ENCODE measurements around the gene CYBRD1. TPM values are rescaled to one million over a fixed set of nuclear protein-coding genes. Genes with fewer than 3 reads are reported as not detected.

The CYBRD1 gene
- polyA plus RNA-seq (2011; rRNA removed) (115 and 157 TPM in 2 replicates), polyA minus RNA-seq (2011; rRNA and poly(A)+ RNA removed) (103 and 104 TPM in 2 replicates)

- Histone ChIP-seq H3K27me3 (ENCODE audit: control insufficient read depth, insufficient read depth, low read length) (no peaks in the 10 kb centered on the region), H3K9me3 (ENCODE audit: control insufficient read depth, insufficient read depth, low read length) (no peaks in the 10 kb centered on the region; the same call in 1 of the 2 replicates), H3K27ac (ENCODE audit: low read depth, low read length) (peak within 1 kb of the TSS; percentile 88), H3K4me3 (ENCODE audit: low read depth, low read length) (peak within 1 kb of the TSS; percentile 83)
- no peak; the same call in 1 of the 2 replicates for TF ChIP-seq CTCF (IDR thresholded peaks at IDR 0.05; ENCODE audit: low read depth, low read length)
- ChIA-PET POLR2A (interaction anchor here (0.6 to 2.4 kb wide), 4 partner anchors 9 to 165 kb away, joined by 3 to 17 read pairs (median 6); partner anchors contain the start of gene DYNC1I2), CTCF (interaction anchor here (0.9 kb wide), 1 partner anchor 8 kb away, joined by 3 read pairs; no protein-coding TSS in a partner anchor)
- peak; percentile 58 for DNase-seq (ENCODE audit: low read depth, low spot score)
These were observed at the start of gene CYBRD1 for GRCh38 chr2:171522052-171522787. Gene CYBRD1, plus strand, starts transcription at chr2:171522474. Its CDS starts 72 bp downstream, at chr2:171522546.

GRCh38 chr2:171475979-171476378 is 46.3 kb upstream of the CYBRD1 start:
- POLR2A ChIA-PET = no interaction called here
- H3K27ac ChIP-seq (ENCODE audit: low read depth, low read length) = no peak overlapping the region
- CTCF ChIA-PET = no interaction called here
- DNase-seq (ENCODE audit: low read depth, low spot score) = no peak
- no peaks in the 10 kb centered on the region for H3K9me3 ChIP-seq (ENCODE audit: control insufficient read depth, insufficient read depth, low read length)
- H3K4me3 ChIP-seq (ENCODE audit: low read depth, low read length) = no peak overlapping the region
- no peaks in the 10 kb centered on the region for H3K27me3 ChIP-seq (ENCODE audit: control insufficient read depth, insufficient read depth, low read length)
- no peak for TF ChIP-seq CTCF (IDR thresholded peaks at IDR 0.05; ENCODE audit: low read depth, low read length)

- CTCF ChIA-PET = no interaction called here
- POLR2A ChIA-PET = interaction anchor here (1.5 kb wide), 1 partner anchor 44 kb away, joined by 5 read pairs; the partner anchor contains the start of genes DCAF17 and METTL8
- TF ChIP-seq CTCF (IDR thresholded peaks at IDR 0.05; ENCODE audit: low read depth, low read length) = no peak
- DNase-seq (ENCODE audit: low read depth, low spot score) = no peak
- Histone ChIP-seq H3K4me3 (ENCODE audit: low read depth, low read length) (no peak overlapping the region), H3K27ac (ENCODE audit: low read depth, low read length) (no peak overlapping the region), H3K9me3 (ENCODE audit: control insufficient read depth, insufficient read depth, low read length) (no peaks in the 10 kb centered on the region), H3K27me3 (ENCODE audit: control insufficient read depth, insufficient read depth, low read length) (no peaks in the 10 kb centered on the region)
These were observed 43.9 kb upstream of the CYBRD1 start for GRCh38 chr2:171478345-171478744.

GRCh38 chr2:171479154-171479814 is 43.0 kb upstream of the CYBRD1 start:
- no peak for DNase-seq (ENCODE audit: low read depth, low spot score)
- H3K4me3 ChIP-seq (ENCODE audit: low read depth, low read length) = no peak overlapping the region
- POLR2A ChIA-PET = interaction anchor here (1.5 kb wide), 1 partner anchor 45 kb away, joined by 5 read pairs; the partner anchor contains the start of genes DCAF17 and METTL8
- no peak for TF ChIP-seq CTCF (IDR thresholded peaks at IDR 0.05; ENCODE audit: low read depth, low read length)
- no peak overlapping the region for H3K27ac ChIP-seq (ENCODE audit: low read depth, low read length)
- CTCF ChIA-PET = no interaction called here
- no peaks in the 10 kb centered on the region for H3K9me3 ChIP-seq (ENCODE audit: control insufficient read depth, insufficient read depth, low read length)
- no peaks in the 10 kb centered on the region for H3K27me3 ChIP-seq (ENCODE audit: control insufficient read depth, insufficient read depth, low read length)

GRCh38 chr2:171480908-171481307 is 41.4 kb upstream of the CYBRD1 start:
- CTCF ChIA-PET = no interaction called here
- POLR2A ChIA-PET = no interaction called here
- TF ChIP-seq CTCF (IDR thresholded peaks at IDR 0.05; ENCODE audit: low read depth, low read length) = no peak

More at GRCh38 chr2:171480908-171481307, 41.4 kb upstream of the CYBRD1 start:
- DNase-seq (ENCODE audit: low read depth, low spot score) = no peak
- Histone ChIP-seq H3K27ac (ENCODE audit: low read depth, low read length) (no peak overlapping the region), H3K9me3 (ENCODE audit: control insufficient read depth, insufficient read depth, low read length) (no peaks in the 10 kb centered on the region), H3K27me3 (ENCODE audit: control insufficient read depth, insufficient read depth, low read length) (no peaks in the 10 kb centered on the region), H3K4me3 (ENCODE audit: low read depth, low read length) (no peak overlapping the region)

All from AG04450 (cell line).